Ovary (tissue), 9 donors: ENCODE measurements around the gene APC. TPM values are rescaled to one million over a fixed set of nuclear protein-coding genes. Genes with fewer than 3 reads are reported as not detected.
"Not testable (repeated sequence)": the region's sequence is repeated elsewhere in the genome, so short reads cannot be mapped to it uniquely, and the experiment has no call there.

Experiments
- DNase-seq, 5 donors: peaks; one replicate each; pipeline ENCODE4 v3.0.0-alpha.2; 2019 to 2020
- H3K27ac ChIP-seq, 2 donors: fragments of 200-600 bp; one replicate each; pipeline versions ENCODE4 v1.5.1 to v1.8.0; 2019 to 2022
- H3K27me3 ChIP-seq: fragments of 200-600 bp; one replicate; pipeline ENCODE4 v1.8.0; 2022
- H3K36me3 ChIP-seq: fragments of 200-600 bp; sonication (generic); one replicate; pipeline ENCODE4 v1.5.1; 2019
- H3K4me1 ChIP-seq: one replicate; pipeline ENCODE4 v1.8.1; 2013; ENCODE audit warnings: mild to moderate bottlenecking, moderate library complexity; ENCODE audit not compliant: insufficient read depth
- H3K4me3 ChIP-seq: fragments of 200-600 bp; sonication (generic); one replicate; pipeline ENCODE4 v1.5.1; 2017
- H3K9me3 ChIP-seq, 2 donors: fragments of 200-600 bp in 1 of 2; sonication (generic) in 1 of 2; one replicate each; pipeline versions ENCODE4 v1.5.1 to v1.8.1; 2013 to 2019; ENCODE audit warnings: mild to moderate bottlenecking in 1 of 2, moderate library complexity in 1 of 2
- EP300 ChIP-seq: sonication (generic); formaldehyde crosslinking; IDR thresholded peaks from one replicate; pipeline ENCODE4 v1.6.1; 2017; ENCODE audit warnings: antibody characterized with exemption
- POLR2A ChIP-seq: fragments of 450-650 bp; IDR thresholded peaks from one replicate; pipeline ENCODE4 v1.6.1; 2017; ENCODE audit warnings: antibody characterized with exemption, mild to moderate bottlenecking, moderate library complexity
- WGBS, 3 donors: extraction: QIAGEN DNeasy Blood & Tissue Kit in 1 of 3; methylation state at CpG; one replicate each; pipeline versions ENCODE4 v1.1.5 to v1.1.7; 2013 to 2017; 5-methylcytosine and 5-hydroxymethylcytosine counted together
- intact Hi-C, 4 donors: fragments of 100-400 bp; cut with DNase I; formaldehyde crosslinking; loops; one replicate each; pipeline versions ENCODE4 v1.11.0 to v1.15.1; 2022 to 2023
- polyA plus RNA-seq, 2 donors: library from polyadenylated mRNA; stranded (reverse); fragments of 200-250 nt in 1 of 2; fragments of 350-450 nt in 1 of 2; fragmentation: Illumina TruSeq in 1 of 2; extraction: RNeasy Lipid Tissue Mini Kit (QIAGEN cat#74804) in 1 of 2; gene quantifications; one replicate each; pipeline ENCODE4 v1.2.3, GENCODE V29; 2013 to 2014
- total RNA-seq, 7 donors: library from RNA; depleted of rRNA in 2 of 7; stranded (reverse); fragments of >200 nt in 2 of 7; fragmentation: NEBNext Ultra II Directional in 3 of 7; extraction: Animal tissue kit (Norgen Biotek cat#: 25700) in 3 of 7; gene quantifications; one replicate each; pipeline versions ENCODE4 v1.1.0 to v1.2.4, GENCODE V29; 2016 to 2023
- TF ChIP-seq, protein P1 (sequence below), 3 donors: fragments of 450-650 bp in 2 of 3; fragments of 200-600 bp in 1 of 3; IDR thresholded peaks; one replicate each; pipeline versions ENCODE4 v1.5.1 to v1.8.0; 2016 to 2022; ENCODE audit warnings: antibody characterized with exemption in 3 of 3, mild to moderate bottlenecking in 1 of 3
- donor health status: DM: no; HTN: no; CAD: no; lungs with moderate emphysema.
- donor health status: DM: no; HTN: no; CAD: no.
- donor health status: Bipolar disorder and iron deficiency.
- donor health status: DM: yes; HTN: yes; CAD: no.
- donor health status: DM: no; HTN: no; CAD: no.
- donor health status: DM: yes; HTN: yes; CAD: no.

Gene APC
- total and polyA plus RNA-seq, 9 donors: 5.1 to 44.6 (median 33.2) TPM

DNA sequence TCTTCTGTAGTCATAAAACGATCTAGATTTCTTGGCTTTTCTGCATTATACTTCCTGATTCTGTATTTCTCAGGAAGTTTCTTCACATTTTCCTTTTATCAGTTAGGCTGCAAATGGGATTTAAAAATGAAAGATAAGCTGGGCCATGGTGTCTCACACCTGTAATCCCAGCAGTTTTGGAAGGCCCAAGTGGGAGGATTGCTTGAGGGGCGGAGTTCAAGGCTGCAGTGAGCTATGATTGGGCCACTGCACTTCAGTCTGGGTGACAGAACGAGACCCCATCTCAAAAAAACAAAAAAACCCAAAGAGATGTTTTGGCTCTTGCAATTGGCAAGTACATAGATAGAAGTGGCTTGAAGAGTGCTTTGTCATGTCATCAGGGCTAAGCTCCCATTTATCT lies 26.2 kb upstream of the APC start:
- peaks cover 9% of the 10 kb centered on the region for H3K4me1 ChIP-seq
- H3K36me3 ChIP-seq: no peaks in the 10 kb centered on the region

DNA sequence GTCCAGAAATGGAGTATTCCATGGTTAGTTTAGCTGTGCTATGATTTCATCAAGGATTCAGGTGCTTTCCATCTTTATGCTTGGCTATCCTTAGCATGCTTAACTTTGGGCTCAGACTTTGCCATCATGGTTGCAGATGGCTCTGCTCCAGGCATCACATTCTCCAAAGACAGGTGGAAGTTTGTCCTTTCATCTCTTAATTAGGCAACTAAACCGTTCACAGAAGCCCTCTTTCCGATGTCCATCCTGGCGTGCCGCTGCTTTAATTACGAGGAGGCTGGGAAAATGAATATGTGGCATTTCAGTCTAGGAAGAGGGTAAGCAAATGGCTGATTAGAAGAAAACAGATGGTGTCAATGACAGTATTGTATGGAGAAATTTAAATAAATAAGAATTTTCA lies 24.5 kb upstream of the APC start:
- WGBS, 3 donors: 94 to 98% (median 95%) methylated on average over 5 of the region's 5 CpGs
- intact Hi-C loops: no loop called here
- H3K4me1 ChIP-seq: peaks cover 7% of the 10 kb centered on the region

More for the DNA sequence above, 26.2 kb upstream of the APC start:
- no peaks in the 10 kb centered on the region for H3K9me3 ChIP-seq
- H3K4me3 ChIP-seq: no peak overlapping the region
- H3K27ac ChIP-seq: no peak overlapping the region
- no peaks in the 10 kb centered on the region for H3K27me3 ChIP-seq
- TF ChIP-seq, protein P1, sequence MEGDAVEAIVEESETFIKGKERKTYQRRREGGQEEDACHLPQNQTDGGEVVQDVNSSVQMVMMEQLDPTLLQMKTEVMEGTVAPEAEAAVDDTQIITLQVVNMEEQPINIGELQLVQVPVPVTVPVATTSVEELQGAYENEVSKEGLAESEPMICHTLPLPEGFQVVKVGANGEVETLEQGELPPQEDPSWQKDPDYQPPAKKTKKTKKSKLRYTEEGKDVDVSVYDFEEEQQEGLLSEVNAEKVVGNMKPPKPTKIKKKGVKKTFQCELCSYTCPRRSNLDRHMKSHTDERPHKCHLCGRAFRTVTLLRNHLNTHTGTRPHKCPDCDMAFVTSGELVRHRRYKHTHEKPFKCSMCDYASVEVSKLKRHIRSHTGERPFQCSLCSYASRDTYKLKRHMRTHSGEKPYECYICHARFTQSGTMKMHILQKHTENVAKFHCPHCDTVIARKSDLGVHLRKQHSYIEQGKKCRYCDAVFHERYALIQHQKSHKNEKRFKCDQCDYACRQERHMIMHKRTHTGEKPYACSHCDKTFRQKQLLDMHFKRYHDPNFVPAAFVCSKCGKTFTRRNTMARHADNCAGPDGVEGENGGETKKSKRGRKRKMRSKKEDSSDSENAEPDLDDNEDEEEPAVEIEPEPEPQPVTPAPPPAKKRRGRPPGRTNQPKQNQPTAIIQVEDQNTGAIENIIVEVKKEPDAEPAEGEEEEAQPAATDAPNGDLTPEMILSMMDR (IDR thresholded peaks at IDR 0.05): no peak
- TF ChIP-seq EP300 (no peak), POLR2A (no peak)
- intact Hi-C loops: no loop called here
- no peak for DNase-seq
- WGBS, 3 donors: 88 to 92% (median 90%) methylated on average over 3 of the region's 3 CpGs

DNA sequence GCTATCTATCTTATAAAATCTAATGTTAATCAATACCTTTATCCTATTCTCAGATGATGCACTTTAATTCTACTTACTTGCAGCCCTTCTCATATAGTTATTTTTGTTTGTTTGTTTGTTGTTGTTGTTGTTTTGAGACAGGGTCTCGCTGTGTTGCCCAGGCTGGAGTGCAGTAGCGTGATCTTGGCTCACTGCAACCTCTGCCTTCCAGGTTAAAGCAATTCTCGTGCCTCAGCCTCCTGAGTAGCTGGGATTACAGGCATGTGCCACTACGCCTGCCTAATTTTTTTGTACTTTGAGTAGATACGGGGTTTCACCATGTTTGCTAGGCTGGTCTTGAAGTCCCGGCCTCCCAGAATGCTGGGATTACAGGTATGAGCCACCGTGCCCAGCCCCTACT lies 20.8 kb upstream of the APC start:
- H3K36me3 ChIP-seq, H3K4me1 ChIP-seq, H3K9me3 ChIP-seq, H3K4me3 ChIP-seq, DNase-seq, H3K27ac ChIP-seq, H3K27me3 ChIP-seq, intact Hi-C loops: not testable (repeated sequence)
- WGBS, 3 donors: 94 to 99% (median 97%) methylated on average over 7 of the region's 7 CpGs

More for the DNA sequence above, 24.5 kb upstream of the APC start:
- no peak overlapping the region for H3K4me3 ChIP-seq
- no peaks in the 10 kb centered on the region for H3K36me3 ChIP-seq
- no peak for DNase-seq
- TF ChIP-seq EP300 (no peak), POLR2A (no peak)
- TF ChIP-seq, protein P1 (IDR thresholded peaks at IDR 0.05): no peak
- H3K9me3 ChIP-seq: no peaks in the 10 kb centered on the region
- H3K27me3 ChIP-seq: no peaks in the 10 kb centered on the region
- H3K27ac ChIP-seq: no peak overlapping the region

DNA sequence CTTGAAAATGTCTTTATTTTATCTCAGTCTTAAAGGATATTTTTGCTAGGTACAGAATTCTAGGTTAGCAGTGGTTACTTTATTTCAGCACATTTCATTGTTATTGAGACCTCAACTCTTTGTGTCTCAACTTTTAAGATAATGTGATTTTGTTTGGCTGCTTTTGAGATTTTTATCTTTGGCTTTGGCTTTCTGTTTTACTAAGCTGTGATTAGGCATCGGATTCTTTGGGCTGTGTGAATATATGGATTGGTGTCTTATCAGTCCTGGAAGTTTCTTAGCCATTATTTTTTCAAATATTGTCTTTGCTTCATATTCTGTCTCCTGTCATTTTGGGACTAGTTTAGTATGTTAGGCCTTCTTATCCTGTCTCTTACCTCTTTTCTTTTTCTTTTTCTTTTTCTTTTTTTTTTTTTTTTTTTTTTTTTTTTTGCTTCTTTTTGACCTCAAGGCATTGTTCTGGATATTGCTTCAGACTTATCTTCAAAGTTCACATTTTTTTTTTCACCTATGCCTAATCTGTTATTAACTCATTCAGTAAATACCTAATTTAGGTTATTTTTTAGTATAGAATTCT lies 20.1 kb upstream of the APC start:
- no peaks in the 10 kb centered on the region for H3K4me1 ChIP-seq
- no peak overlapping the region for H3K4me3 ChIP-seq
- no peak for DNase-seq
- H3K27ac ChIP-seq: no peak overlapping the region
- WGBS, 3 donors: 89 to 100% (median 97%) methylated on average over 1 of the region's 1 CpG
- TF ChIP-seq EP300: no peak
- TF ChIP-seq POLR2A: no peak
- TF ChIP-seq, protein P1 (IDR thresholded peaks at IDR 0.05): no peak
- H3K36me3 ChIP-seq: no peaks in the 10 kb centered on the region
- intact Hi-C loops: no loop called here
- no peaks in the 10 kb centered on the region for H3K9me3 ChIP-seq
- H3K27me3 ChIP-seq: no peaks in the 10 kb centered on the region

DNA sequence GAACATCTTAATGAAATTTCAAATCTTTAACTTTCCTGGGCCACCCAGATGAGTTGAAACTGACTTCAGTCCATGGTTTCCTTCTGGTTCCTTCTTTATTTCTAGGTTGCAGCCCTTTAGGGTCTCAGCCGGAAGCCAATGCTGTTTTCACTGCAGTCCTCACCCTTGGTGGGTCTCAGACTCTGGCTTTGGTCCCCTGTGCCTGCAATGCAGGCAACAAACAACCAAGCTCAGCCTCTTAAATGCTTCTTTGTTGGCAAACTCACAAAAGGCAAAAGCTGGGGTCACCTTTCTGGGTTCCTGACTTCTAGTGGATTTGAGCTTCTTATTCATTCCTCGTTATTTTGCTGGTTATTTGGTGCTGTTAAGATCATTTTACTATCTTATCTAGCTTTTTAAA lies 19.3 kb upstream of the APC start:
- DNase-seq: no peak
- Histone ChIP-seq H3K4me1 (no peaks in the 10 kb centered on the region), H3K27me3 (no peaks in the 10 kb centered on the region), H3K9me3 (no peaks in the 10 kb centered on the region), H3K4me3 (no peak overlapping the region), H3K27ac (no peak overlapping the region), H3K36me3 (no peaks in the 10 kb centered on the region)
- 91 to 97% (median 95%) methylated on average over 2 of the region's 2 CpGs for WGBS, 3 donors
- TF ChIP-seq, protein P1 (IDR thresholded peaks at IDR 0.05): no peak
- no peak for TF ChIP-seq EP300
- no peak for TF ChIP-seq POLR2A
- intact Hi-C loops: no loop called here
